HG02870 (cell line): ENCODE measurements around the gene NKAIN2.
"Not testable (repeated sequence)": the region's sequence is repeated elsewhere in the genome, so short reads cannot be mapped to it uniquely, and the experiment has no call there.

Experiments
- ATAC-seq: cut with Tn5 transposase; IDR thresholded peaks from one replicate; pipeline ENCODE4 v1.9.1; 2021; ENCODE audit warnings: mild to moderate bottlenecking, moderate library complexity; ENCODE audit not compliant: unreplicated experiment

The NKAIN2 gene

DNA sequence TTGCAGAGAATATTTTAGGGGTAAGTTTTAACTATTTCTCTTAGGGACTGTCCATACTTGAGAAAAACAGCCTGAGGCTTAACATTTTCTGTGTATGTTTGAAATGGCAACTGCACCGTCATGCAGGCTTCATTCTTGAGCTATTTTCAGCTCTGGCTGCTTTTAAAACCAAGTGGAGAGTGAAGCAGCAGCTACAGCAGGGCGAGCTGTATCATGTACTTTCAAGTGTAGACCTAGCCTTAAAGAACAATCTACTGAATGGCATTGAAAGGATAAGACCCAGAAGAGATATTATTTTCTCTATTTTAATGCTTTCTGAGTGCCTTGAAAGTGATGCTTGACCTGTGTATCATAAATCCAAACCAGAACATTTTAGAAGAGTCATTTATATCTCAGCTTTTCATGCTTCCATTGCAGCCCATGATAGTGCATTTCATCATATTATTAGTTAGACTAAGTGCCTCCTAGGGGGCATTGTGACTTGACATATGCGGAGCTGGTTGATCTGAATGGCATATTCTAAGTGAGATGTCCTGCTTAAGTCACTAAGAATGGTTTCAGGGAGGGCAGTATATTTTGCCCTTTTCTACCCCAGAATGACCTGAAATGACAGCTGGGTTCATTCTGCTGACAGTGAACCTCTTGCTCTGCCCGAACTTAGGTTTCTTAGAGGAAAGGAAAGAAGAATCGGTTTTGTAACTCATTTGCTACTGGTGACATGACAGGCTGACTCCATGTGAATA lies 85.3 kb downstream of the NKAIN2 start:
- ATAC-seq: no peak

DNA sequence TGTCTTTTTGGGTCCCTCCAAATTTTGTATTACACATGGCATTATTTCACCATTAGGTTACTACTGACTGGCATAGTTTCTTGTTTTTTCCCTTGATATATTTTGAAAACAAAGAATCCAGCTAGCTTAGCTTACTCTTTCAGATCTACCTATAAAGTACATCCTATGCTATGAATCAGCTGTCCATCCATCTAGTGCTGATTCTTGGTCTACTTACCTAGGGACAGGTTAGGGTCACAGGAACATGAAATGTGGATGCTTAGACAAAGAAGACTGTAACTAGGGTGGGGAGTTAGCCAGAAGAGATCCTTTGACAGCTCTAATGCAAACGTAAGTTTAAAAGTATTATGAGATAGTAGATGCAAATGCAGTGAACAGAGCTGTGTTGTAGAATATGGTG lies 91.7 kb downstream of the NKAIN2 start:
- ATAC-seq: no peak

DNA sequence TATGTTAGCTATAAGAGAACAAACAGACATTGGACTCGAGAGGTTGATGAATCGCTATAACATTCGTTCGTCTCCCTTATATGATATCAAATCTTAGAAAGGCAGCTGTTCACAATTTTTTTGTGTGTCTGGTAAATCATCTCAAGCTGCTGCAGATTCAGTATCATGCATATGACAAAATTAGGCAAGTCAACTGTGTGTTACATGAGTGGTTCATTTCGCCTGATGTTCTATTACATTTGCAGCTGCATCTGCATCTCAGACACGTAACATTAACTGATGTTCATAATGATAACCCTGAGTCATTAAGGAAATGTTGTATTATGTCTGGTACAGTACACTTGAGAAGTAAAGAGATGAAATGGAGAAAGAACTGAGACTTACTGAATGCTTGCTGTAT lies 92.1 kb downstream of the NKAIN2 start:
- ATAC-seq: no peak

DNA sequence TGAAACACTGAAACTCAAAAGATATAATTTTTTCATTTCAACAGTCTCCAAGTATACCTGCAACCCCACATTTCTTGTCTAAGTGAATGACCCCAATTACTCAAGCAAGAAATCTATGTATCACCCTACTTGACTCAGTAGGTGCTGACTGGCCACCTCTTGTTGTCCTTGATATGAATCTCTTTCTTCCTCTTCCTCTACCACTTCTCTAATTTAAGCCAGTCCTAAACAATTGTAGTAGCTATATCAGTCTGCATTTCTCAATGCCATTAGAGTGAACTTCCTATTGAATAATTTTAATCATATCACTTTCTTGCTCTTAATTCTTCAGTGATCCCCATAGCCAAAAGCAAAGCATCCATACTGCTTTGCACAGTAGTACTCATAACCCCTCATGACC lies 93.2 kb downstream of the NKAIN2 start:
- no peak for ATAC-seq

DNA sequence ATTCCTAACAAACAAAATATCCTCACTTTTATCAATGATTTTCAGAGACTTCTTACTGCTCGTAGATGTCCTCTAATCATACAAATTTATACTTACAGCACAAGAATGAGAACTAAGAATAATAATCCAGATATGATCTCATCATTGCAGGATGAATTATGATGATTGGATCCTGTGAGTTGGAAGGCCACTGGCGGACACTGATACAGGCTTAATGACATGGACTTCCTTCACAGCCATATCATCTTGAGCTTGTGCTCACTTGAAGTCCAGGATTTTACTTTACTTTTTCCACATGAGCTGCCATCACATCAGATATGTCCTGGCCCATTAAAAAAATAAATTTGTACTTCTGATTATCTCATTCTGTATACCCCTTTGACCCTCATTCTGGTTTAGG lies 94.3 kb downstream of the NKAIN2 start:
- no peak for ATAC-seq

DNA sequence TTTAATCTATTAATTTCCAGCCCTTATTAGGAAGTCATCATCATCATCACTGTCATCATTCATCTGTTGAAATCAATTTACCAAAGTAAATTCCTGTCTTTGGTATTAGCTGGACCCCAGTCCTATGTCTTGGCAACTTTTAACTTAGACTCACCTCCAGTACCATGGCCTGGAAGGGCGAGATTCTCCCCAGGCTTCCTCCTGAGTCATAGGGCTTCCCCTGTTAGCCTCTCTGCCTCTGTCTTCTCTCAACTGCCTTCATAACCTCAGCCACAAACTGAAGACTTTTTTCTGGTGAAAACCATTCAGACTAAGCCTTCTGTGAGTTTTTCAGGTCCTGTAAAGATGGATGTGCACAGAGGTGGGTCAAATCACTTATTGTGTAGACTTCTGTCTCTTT lies 95.0 kb downstream of the NKAIN2 start:
- ATAC-seq: no peak

DNA sequence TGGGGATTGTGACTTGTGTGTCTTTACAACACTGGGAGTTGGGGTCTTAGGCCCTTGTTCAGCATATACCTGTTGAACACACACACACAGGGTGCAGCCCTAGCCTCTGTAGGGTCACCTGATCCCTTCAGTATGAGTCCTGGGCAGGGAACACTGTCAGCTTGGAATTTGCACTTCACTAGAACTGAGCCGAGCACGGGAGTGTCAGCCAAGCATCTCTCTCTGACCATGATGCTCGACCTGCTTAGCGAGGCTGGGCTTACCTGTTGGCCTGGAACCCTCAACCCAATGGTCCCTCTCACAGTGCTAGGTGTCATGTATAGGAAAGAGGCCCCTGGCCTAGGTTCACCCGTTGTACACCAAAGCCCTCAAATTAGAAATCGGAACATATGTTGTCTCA lies 96.1 kb downstream of the NKAIN2 start:
- ATAC-seq: no peak

DNA sequence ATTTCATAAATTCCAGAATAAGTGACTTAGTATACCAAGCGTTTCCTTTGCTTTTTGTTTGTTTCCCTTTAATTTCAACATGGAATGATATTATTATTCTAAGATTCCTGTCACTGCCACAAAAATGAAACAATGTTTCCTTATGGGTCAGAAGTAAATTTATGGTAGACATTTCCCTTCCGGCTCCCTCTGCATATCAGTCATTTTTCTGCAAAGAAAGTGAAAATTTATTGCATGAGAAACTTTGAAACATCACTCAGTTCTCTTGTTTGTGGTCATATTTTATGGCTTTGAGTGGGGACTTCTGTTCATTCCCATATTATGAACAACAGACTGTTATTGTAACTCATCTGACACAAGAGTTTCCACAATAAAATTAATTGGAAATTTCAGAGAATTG lies 97.8 kb downstream of the NKAIN2 start:
- no peak for ATAC-seq

DNA sequence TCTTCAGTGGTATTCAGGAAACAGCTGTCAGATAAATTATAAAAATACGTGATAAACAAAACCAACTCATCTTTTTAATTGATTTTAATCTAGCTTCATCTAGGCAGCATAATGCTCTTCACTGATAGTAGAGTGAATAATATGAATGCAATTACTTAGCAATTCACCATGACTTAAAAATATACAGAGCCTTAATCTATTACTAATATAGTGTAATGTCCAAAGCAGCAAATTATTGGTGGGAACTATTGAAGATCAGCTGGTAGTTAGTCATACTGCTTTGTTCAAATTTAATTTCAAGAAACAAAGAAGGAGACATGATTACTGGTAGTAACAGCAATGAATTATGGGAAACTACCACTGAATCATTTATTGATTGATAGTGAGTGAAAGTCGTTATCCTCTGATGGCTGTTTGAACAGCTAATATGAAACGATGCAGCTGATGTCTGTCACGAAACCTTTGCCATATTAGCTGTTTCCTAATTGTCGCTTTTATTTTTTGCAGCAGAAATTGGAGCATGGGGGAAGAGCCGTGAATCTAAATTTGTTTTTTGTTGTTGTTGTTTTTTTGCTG lies 99.2 kb downstream of the NKAIN2 start:
- no peak for ATAC-seq

DNA sequence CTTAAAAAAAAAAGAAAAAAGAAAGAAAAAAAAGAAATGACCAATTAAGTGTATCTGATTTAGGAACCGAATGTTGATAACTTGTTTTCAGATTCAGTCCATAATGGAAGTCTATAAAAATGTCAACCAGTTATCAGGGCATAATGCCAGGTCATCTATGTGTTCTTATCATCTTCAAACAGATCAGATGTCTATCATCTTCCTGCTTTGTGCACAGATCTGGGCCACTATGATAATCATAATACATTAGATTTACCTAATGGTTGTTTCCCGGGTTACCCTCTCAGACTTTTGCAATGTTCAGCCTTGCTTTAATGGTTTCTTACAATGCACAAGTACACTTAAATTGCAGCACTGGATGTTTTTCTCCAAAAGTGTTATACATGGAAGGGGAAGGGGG lies 100.6 kb downstream of the NKAIN2 start:
- ATAC-seq: no peak

DNA sequence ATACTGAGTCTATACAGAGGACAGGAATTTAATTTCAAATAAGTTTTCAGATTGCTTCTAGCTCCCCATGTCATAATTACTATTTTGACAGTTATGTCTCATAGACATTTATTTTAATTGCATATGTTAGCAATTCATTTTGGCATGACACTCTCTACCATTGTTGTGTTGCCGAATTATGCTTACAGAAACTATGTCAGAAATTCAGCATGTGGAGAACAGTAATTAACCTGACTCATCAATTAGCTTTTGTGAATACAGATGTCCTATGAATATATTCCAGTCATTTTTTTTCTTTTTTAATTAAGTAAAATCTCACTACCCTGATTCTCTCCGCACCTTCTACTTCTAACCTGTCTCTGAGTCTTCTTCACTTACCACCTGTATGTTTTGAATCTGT lies 105.1 kb downstream of the NKAIN2 start:
- ATAC-seq: no peak

DNA sequence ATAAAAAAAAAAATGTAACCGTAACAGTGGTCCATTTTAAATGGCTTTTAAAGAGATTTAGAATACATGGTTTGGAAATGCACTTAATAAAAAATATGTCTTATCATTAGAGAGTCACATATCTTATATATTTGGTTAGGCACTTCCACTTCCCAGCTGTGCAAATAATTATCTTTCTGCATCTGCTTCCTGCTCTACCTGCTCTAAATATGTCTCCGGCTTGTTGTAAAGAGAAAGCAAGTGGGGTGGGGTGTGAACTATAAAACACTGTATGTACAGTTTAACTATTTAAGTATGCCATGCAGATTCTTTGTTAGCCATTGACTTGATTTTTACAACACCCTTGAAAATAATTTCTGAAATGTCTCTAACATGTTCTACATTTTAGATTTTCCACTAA lies 106.3 kb downstream of the NKAIN2 start:
- ATAC-seq: no peak

DNA sequence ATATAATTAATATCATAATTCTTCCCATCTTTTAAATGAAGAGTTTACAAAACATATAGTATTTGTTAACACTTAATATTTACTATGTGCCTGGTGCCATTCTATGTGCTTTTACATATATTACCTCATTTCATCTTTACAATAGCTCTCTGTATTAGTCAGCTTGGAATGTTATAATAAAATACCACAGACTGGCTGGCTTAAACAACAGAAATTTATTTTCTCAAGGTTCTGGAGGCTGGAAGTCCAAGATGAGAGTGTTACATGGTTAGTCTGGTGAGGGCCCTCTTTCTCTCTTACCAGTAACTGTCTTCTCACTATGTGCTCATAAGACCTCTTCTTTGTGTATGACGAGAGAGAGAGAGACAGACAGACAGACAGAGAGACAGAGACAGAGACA lies 110.2 kb downstream of the NKAIN2 start:
- ATAC-seq: no peak

DNA sequence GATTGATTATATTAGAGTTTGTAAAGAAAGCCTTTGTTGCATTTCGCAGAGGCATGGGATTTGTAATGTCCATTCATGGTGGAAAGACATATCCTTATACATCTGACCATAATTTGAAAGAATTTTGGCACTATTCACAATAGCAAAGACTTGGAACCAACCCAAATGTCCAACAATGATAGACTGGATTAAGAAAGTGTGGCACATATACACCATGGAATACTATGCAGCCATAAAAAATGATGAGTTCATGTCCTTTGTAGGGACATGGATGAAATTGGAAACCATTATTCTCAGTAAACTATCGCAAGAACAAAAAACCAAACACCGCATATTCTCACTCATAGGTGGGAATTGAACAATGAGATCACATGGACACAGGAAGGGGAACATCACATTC lies 119.7 kb downstream of the NKAIN2 start:
- not testable (repeated sequence) for ATAC-seq

DNA sequence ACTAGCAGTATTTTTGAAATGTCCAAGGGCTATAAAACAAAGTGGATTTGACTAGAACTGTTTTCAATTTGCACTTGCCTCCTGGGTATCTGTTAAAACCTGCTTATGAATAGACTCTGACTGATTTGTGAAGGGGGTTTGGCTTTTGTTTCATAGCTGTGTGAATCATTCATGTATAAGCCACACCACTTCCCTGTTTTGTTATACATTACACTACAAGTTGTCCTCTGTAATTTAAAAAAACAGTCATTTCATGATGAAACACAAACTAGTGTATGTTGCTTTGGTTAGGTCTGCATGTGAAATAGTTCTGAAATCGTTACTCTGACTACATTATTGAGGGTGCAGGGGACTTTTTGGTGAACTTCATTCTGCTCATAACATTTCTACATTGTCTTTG lies 121.7 kb downstream of the NKAIN2 start:
- ATAC-seq: peak; percentile 95

DNA sequence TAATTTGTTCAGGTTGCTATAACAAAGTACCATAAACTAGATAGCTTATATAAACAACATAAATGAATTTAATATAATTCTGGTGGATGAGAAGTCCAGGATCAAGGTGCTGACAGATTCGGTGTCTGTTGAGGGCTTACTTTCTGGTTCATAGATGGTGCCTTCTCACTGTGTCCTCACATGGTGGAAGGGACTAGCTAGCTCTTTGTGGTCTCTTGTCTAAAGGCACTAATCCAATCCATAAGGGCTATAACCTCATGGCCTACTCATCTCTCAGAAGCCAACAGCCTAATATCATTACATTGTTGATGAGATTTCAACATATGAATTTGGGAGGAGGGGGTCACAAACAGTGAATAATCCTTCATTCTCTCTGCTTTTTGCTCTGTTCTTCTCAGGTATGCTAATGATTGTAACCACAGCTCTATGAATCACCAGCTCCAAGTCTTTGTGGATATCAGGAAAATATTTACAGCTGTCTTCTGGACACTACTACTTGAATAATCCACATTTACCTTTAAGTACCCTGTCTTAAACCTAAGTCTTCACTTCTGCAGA lies 122.3 kb downstream of the NKAIN2 start:
- no peak for ATAC-seq

DNA sequence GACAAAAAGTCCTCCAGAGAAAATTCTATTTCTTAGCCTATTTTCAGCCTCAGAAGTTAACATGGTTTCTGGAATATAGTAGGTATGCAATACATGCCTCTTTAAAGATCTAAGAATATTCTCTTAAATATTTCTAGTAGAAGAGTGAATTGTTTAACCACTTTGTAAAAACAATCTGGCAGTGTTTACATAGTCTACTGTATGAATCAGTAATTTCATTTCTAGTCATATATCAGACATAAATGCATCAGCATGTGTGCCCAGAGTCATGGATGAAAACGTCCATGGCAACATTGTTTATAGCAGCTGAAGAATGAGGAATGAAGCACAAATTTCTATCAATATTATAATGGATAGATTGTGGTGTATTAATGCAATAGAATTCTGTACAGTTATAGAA lies 124.9 kb downstream of the NKAIN2 start:
- ATAC-seq: no peak

DNA sequence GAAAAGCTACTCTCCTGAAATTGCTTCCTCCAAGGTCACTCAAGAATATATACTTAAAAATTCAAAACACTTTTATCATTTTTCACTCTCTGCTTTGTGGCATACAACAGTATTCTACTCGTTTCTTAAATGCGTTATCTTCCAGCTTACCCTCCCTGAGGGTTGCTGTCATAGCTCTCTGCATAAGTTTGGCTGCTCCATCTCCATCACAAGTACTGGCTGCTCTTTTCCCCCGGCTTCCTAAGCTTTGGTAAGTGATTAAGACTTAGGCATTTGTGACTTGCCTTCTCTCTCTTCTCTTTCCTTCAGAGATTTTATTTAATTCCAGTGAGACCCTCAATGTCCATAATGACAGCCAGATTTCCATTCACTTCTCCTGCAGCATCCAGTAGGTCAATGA lies 128.3 kb downstream of the NKAIN2 start:
- ATAC-seq: no peak

DNA sequence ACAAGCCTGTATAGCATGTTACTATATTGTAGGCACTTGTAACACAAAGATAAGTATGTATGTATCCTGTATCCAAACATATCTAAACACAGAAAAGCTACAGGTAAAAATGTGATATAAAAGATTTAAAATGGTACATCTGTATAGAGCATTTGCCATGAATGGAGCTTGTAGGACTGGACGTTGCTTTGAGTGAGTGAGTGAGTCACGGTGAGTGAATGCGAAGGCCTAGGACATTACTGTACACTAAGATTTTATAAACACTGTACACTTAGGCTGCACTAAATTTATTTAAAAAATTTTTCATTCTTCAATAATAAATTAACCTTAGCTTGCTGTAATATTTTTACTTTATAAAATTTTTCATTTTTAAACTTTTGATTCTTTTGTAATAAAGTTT lies 136.9 kb downstream of the NKAIN2 start:
- ATAC-seq: no peak

DNA sequence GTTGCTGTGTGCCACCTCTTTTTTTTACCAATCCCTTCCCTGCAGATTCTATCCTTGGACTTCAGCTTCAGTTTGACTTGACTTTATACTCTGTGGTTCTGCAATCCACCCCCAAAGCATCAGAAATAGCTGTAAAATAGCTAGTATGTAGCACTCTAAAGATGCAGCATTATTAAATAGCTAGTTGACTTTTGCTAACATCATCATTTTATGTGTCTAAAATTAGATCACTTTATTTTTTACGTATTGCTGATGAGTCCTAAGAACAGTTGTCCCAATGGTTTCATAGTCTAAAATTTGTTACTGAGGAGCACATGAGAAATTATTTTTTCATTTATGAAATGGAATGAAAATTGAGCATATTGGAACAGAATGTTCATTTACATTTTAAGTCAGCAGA lies 138.2 kb downstream of the NKAIN2 start:
- ATAC-seq: no peak

DNA sequence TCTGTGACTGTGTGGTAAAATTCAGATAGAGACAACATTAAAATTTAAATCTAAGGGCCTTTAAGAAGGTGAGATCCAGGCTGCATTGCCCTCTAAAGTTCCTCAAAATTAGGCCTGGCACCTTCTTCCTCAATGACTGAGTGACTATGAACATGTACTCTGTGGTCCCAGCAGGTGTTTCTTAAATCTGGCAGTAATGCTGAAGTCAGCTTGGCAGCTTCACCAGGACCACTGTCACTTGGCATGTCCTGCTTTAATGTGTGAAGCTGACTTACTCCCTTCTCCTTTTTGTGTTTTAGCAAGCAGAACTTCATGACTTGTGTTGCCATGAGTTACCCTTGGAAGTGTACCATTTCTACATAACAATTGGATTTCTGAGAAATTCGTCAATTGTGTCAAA lies 141.7 kb downstream of the NKAIN2 start:
- ATAC-seq: no peak

DNA sequence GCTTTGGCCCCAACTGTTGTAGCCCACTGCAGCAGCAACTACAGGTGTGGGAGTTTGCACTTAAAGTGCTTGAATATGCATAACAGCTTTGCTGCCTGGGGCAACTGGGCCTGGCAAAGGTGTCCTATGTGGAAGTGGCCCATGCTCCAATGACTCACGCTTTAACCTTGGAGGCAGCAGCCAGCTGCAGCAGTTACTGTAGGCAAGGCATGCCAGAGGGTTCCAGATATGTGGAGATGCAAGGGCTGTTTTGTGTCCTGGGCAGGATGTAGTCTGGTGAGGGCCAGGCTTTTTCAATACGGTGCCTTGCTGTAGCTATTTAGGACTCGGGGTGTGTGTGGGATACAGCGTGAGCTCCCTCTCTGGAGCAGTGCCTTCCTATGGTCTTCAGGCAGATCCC lies 150.3 kb downstream of the NKAIN2 start:
- no peak for ATAC-seq
